K562 (cell line): ENCODE data around the gene WDR81. TPM values are rescaled to one million over a fixed set of nuclear protein-coding genes. Genes with fewer than 3 reads are reported as not detected.
A peak's percentile ranks its signal among the peaks of the same experiment; 100 is the strongest.

Experiments
- CHD2 ChIP-seq: IDR thresholded peaks from 2 replicates; pipeline ENCODE4 v1.6.1; 2011; ENCODE audit warnings: low read depth, low read length
- CREM ChIP-seq: IDR thresholded peaks from 2 replicates; pipeline ENCODE4 v1.6.1; 2014; ENCODE audit warnings: antibody characterized with exemption, low read depth
- CXXC5 ChIP-seq: fragments of 250-450 bp; sonication (Bioruptor Pico); IDR thresholded peaks from 2 replicates; pipeline ENCODE4 v1.8.0; 2022; ENCODE audit warnings: inconsistent platforms, mild to moderate bottlenecking, moderate library complexity
- EP400 ChIP-seq: fragments of 450-650 bp; IDR thresholded peaks from 2 replicates; pipeline ENCODE4 v1.6.1; 2017; ENCODE audit warnings: antibody characterized with exemption, mild to moderate bottlenecking, moderate library complexity
- FOS ChIP-seq: IDR thresholded peaks from 3 replicates; pipeline ENCODE4 v1.6.1; 2011; ENCODE audit not compliant: insufficient read length; ENCODE audit errors: extremely low read depth
- HDAC2 ChIP-seq: fragments of 450-650 bp; IDR thresholded peaks from 2 replicates; pipeline ENCODE4 v1.6.1; 2016; ENCODE audit warnings: mild to moderate bottlenecking
- HNRNPK ChIP-seq: fragments of 200-400 bp; formaldehyde crosslinking; IDR thresholded peaks from one replicate; pipeline ENCODE4 v1.6.1; 2018; ENCODE audit warnings: mild to moderate bottlenecking, low read depth, low read length; ENCODE audit not compliant: poor library complexity, severe bottlenecking
- L3MBTL2 ChIP-seq: fragments of 450-650 bp; IDR thresholded peaks from 2 replicates; pipeline ENCODE4 v1.6.1; 2016; ENCODE audit warnings: mild to moderate bottlenecking, moderate library complexity
- NCOA4 ChIP-seq: fragments of 450-650 bp; IDR thresholded peaks from 2 replicates; pipeline ENCODE4 v1.6.1; 2018; ENCODE audit warnings: mild to moderate bottlenecking; ENCODE audit not compliant: partially characterized antibody
- NFYB ChIP-seq: IDR thresholded peaks from 2 replicates; pipeline ENCODE4 v1.6.1; 2011; ENCODE audit warnings: mild to moderate bottlenecking, moderate library complexity; ENCODE audit not compliant: insufficient read length; ENCODE audit errors: extremely low read depth
- NR4A1 ChIP-seq, 2 experiments: fragments of 250-450 bp in 1 of 2; fragments of 450-650 bp in 1 of 2; sonication (Bioruptor Pico) in 1 of 2; IDR thresholded peaks; 2 replicates each; pipeline versions ENCODE4 v1.4.0 to v1.6.1; 2016 to 2020; ENCODE audit warnings: mild to moderate bottlenecking in 2 of 2, missing compliant biosample characterization in 1 of 2, missing genetic modification characterization in 1 of 2, moderate library complexity in 1 of 2
- POU5F1 ChIP-seq: fragments of 150-350 bp; IDR thresholded peaks from 2 replicates; pipeline ENCODE4 v1.6.1; 2014; ENCODE audit warnings: borderline replicate concordance, low read length, low read depth, mild to moderate bottlenecking; ENCODE audit not compliant: partially characterized antibody
- ZNF318 ChIP-seq, 2 experiments: fragments of 450-650 bp; IDR thresholded peaks; 2 replicates each; pipeline ENCODE4 v1.6.1; 2016; ENCODE audit warnings: mild to moderate bottlenecking in 2 of 2, borderline replicate concordance in 1 of 2, low read depth in 1 of 2, moderate library complexity in 1 of 2
- polyA plus RNA-seq, 8 experiments: library from polyadenylated mRNA; depleted of rRNA in 4 of 8; stranded (reverse) in 5 of 8; unstranded in 3 of 8; fragments of >200 nt; fragmentation: Nextera tagmentation in 2 of 8; fragmentation: Illumina TruSeq in 1 of 8; extraction: Ambion mirVana in 2 of 8; extraction: Trizol in 1 of 8; gene quantifications; 2 replicates each; pipeline versions ENCODE4 v1.2.1 to v1.2.3, GENCODE V29; 2011 to 2014; ENCODE audit warnings: inconsistent platforms in 1 of 8, missing spikeins in 1 of 8
- total RNA-seq, 7 experiments: library from RNA; depleted of rRNA in 6 of 7; stranded (reverse); fragments of >200 nt in 6 of 7; fragmentation: Illumina TruSeq in 2 of 7; extraction: Trizol in 2 of 7; gene quantifications; 2 replicates each; pipeline versions ENCODE4 v1.2.1 to v1.2.3, GENCODE V29; 2011 to 2021; ENCODE audit warnings: low replicate concordance in 1 of 7
- TF ChIP-seq, protein P1 (sequence below): fragments of 450-650 bp; IDR thresholded peaks from 2 replicates; pipeline ENCODE4 v1.6.1; 2018; ENCODE audit not compliant: partially characterized antibody

The WDR81 gene
- total and polyA plus RNA-seq, 9 of the 15 experiments (the other 6 are each of a cell fraction or from before 2014, with no cell fraction given) = 0.01 to 17.1 (median 3.3) TPM

- peak; percentile 54; the same call in 1 of the 2 replicates for TF ChIP-seq CREM
- TF ChIP-seq FOS = peak; percentile 83
- TF ChIP-seq, protein P1, sequence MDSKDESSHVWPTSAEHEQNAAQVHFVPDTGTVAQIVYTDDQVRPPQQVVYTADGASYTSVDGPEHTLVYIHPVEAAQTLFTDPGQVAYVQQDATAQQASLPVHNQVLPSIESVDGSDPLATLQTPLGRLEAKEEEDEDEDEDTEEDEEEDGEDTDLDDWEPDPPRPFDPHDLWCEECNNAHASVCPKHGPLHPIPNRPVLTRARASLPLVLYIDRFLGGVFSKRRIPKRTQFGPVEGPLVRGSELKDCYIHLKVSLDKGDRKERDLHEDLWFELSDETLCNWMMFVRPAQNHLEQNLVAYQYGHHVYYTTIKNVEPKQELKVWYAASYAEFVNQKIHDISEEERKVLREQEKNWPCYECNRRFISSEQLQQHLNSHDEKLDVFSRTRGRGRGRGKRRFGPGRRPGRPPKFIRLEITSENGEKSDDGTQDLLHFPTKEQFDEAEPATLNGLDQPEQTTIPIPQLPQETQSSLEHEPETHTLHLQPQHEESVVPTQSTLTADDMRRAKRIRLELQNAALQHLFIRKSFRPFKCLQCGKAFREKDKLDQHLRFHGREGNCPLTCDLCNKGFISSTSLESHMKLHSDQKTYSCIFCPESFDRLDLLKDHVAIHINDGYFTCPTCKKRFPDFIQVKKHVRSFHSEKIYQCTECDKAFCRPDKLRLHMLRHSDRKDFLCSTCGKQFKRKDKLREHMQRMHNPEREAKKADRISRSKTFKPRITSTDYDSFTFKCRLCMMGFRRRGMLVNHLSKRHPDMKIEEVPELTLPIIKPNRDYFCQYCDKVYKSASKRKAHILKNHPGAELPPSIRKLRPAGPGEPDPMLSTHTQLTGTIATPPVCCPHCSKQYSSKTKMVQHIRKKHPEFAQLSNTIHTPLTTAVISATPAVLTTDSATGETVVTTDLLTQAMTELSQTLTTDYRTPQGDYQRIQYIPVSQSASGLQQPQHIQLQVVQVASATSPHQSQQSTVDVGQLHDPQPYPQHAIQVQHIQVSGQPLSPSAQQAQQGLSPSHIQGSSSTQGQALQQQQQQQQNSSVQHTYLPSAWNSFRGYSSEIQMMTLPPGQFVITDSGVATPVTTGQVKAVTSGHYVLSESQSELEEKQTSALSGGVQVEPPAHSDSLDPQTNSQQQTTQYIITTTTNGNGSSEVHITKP = peak; percentile 71
- TF ChIP-seq HNRNPK = no peak
- TF ChIP-seq POU5F1 = no peak
- peak in 1 of 2 experiments; percentile 99; a peak in 2 of 4 replicates for TF ChIP-seq ZNF318 (IDR thresholded peaks at IDR 0.05; ENCODE audit: borderline replicate concordance in 1 of 2, low read depth in 1 of 2)
- no peak for TF ChIP-seq NR4A1 (CRISPR knock-in tag; IDR thresholded peaks at IDR 0.05)
- 0 out of 2 replicates have a peak, but pooled peaks have one; percentile 9 for TF ChIP-seq NR4A1 (tag; IDR thresholded peaks at IDR 0.05)
- peak; percentile 85 for TF ChIP-seq EP400
- TF ChIP-seq L3MBTL2 = peak; percentile 69
- peak; percentile 75 for TF ChIP-seq CHD2
- peak; percentile 39; the same call in 1 of the 2 replicates for TF ChIP-seq HDAC2
- peak; percentile 74 for TF ChIP-seq NFYB
- peak; percentile 56 for TF ChIP-seq CXXC5 (CRISPR knock-in tag)
- no peak for TF ChIP-seq NCOA4
Measured at GRCh38 chr17:1716912-1717695, 7.4 kb upstream of the WDR81 start (continued).
